MV-4-11 (cell line): ENCODE measurements around the gene UBR3.
"Not testable (repeated sequence)": the region's sequence is repeated elsewhere in the genome, so short reads cannot be mapped to it uniquely, and the experiment has no call there.

Experiments
- DNase-seq: peaks from one replicate; lab custom pipeline; 2025; lab: John Stamatoyannopoulos, UW

Gene UBR3

DNA sequence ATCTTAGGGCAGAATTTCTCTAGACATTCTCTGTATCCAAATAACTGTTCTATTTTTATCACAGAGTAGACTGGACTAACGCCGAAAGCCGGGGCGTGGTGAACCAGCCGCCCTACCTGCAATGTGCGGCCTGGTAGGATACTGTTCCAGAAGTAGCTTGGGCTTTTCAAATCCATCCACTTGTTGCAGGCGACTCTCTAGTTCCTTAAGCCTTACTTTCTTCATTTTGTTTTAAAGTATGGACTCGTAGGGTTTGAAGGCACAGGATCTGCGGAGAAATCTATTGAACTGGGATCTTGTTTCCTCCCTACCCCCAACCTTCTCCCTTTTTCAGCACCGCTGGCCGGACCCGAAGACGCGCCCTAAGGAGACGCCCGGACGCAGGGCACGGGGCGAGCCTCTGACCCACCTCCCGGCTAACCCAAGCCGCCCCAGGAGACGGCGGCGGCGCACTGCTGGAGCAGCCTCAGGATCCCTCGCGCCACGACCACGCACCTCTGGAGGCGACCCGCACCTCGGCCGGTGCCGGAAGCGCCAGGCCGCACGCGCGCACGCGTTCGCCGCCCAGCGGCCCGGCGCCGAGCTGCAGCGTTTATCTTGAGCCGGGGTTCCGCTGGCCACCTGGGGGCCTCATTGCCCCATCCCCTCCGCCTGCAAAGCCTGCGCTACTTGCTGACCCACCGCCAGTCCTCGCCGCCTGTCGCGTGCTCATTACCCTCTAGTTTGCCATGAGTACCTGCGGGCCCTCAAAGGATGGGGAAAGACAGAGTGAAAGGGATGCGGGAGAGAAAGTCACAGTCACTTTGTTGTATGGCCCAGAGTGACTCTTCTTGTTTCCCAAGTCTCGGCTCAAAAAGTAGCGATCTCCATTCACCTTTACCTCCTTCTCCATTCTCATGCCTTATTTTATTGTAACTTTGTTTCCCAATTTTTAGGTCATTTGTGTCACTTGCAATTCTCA lies 2.6 kb upstream of the UBR3 start, which contains the start of gene METTL5:
Gene METTL5 (minus strand): TSS at position 533 of the 961 bp plus-strand sequence. CDS start 308 bp downstream, at position 225.
- DNase-seq: peak; percentile 70

DNA sequence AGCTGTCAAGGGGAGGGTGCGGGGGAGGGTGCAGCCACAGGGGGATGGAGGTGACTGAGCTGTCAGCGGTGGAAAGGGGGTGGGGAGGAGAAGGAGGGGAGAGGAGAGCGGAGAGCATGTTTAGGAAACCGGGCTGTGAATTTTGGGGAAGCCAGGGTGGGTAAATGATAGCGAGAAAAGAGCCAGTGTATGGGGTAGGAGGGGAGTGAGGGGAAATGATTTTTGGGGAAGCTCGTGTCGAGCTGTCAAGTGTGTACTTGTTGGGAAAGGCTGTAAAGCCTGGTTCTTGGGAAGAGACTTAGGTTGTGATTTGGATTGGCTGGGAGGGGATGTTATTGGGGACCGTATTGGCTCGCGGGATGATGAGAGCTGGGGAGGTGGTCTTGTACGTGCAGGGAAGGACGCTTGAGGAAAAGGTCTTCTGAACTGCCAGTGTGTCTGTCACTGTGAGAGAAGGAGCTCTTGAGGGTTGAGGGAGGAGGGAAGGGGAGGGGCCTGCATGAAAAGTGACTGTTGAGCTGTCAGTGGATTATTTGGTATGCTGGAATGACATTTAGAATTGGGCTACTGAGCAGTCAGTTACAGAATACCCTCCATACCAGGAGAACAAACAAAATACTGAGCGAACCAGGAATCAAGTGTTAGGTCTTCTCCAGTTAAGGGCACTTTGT lies 1.0 kb downstream of the UBR3 start:
- peak; percentile 18 for DNase-seq

DNA sequence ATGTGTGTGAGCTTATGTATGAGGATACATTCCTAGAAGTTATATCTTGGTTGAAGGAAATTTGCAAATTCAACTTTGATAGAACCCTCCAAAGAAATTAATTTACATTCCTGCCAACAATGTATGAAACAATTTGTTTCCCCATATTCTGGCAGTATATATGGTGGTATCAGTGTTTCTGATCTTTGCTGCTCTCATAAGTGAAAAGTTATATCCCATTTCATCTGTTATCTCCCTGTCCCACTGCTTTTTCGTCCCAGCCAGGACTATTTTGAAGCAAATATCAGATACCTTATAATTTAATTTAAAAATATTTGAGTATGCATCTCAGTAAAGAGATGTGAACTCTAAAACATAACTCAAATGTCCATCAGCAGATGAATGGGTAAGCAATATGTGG lies 7.1 kb downstream of the UBR3 start:
- no peak for DNase-seq

DNA sequence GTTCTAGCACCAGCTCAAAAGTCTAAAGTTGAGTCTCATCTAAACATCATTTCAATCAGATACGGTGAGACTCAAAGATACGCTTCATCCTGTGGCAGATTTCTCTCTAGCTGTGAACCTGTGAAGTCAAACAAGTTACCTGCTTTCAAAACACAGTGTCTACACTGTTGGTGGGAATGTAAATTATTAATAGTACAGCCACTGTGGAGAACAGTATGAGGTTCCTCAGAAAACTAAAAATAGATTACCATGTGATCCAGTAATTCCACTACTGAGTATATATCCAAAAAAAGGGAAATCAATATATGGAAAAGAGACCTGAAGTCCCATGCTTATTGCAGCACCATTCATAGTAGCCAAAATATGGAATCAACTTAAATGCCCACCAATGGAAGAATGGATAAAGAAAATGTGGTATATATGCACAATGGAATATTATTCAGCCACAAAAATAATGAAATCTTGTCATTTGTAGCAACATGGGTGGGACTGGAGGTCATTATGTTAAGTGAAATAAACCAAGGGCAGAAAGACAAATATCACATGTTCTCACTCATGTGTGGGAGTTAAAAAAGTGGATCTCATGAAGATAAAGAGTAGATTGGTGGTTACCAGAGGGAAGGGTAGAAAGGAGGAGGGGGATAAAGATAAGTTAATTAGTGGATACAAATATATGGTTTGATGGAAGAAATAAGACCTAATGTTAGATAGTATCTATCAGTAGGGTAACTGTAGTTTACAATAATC lies 11.7 kb downstream of the UBR3 start:
- DNase-seq: no peak

DNA sequence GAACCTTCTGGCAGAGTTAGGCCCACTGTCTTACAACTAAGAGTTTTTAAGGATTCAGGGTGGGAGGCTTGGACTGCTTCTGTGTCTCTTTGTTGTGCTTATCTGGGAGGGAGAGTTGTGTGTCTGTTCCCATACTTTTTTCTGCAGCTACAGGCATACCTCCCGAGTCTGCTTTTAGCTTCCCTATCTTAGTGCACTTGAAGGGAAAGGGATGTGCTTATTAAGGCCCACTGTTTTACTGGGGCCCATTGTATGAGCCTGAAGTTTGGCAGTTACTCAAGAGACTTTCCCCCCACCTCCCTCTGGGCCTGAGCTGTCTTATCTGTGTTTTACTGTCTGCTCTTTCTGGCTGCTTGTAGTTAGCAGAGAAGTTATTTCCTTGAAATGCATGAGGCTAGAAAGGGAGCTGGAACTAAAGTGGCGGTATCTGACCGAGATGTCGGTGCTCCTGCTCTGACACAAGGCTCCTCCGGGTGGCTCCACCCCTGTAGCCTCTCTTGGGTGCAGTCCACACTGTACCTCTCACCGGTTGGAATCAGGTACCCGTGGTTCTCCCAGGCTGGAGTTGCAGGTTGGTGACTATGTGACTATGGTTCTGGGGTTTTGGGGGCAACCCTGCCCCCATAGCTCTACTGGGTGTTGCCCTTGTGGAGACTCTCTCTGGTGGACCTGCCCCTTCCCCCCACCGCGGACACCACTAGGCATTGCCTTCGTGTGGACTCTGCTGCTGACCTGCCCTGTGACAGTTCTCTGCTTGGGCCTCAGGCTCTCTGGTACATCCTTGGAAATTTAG lies 12.9 kb downstream of the UBR3 start:
- DNase-seq: no peak

DNA sequence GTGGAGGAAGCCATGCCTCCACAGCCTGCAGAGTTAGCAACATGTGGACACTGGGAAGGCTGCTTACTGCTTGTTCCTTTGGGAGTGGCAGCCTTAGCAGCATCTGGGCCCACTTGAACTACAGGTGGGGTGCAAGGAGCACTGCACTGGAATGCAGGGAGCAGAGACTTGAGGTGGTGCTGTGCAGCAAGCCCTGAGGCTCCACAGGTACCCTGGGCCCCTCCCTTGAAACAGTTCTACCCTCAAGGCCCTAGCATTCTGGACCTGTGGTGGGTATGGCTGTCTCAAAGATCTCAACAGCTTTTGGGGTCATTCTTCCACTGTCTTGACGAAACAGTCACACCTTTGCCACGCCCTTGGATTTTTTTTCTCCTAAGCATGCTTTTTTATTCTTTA lies 13.5 kb downstream of the UBR3 start:
- no peak for DNase-seq

DNA sequence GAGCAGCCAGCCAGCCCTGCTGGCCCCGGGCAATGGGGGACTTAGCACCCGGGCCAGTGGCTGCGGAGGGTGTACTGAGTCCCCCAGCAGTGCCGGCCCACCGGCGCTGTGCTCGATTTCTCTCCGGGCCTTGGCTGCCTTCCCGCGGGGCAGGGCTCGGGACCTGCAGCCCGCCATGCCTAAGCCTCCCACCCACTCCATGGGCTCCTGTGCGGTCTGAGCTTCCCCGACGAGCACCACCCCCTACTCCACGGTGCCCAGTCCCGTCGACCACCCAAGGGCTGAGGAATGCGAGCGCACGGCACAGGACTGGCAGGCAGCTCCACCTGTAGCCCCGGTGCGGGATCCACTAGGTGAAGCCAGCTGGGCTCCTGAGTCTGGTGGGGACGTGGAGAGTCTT lies 14.4 kb downstream of the UBR3 start:
- not testable (repeated sequence) for DNase-seq

DNA sequence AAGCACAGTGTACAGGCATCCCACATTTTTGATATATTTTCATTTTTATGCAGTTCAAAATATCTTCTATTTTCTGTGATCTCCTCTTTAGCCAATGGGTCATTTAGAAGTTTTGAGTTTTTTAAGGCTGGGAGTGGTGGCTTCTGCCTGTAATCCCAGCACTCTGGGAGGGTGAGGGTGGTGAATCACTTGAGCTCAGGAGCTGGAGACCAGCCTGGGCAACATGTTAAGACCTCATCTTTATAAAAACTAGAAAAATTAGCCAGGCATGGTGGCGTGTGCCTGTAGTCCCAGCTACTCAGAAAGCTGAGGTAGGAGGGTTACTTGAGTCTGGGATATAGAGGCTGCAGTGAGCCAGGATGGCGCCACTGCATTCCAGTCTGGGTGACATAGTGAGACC lies 17.8 kb downstream of the UBR3 start:
- DNase-seq: no peak

DNA sequence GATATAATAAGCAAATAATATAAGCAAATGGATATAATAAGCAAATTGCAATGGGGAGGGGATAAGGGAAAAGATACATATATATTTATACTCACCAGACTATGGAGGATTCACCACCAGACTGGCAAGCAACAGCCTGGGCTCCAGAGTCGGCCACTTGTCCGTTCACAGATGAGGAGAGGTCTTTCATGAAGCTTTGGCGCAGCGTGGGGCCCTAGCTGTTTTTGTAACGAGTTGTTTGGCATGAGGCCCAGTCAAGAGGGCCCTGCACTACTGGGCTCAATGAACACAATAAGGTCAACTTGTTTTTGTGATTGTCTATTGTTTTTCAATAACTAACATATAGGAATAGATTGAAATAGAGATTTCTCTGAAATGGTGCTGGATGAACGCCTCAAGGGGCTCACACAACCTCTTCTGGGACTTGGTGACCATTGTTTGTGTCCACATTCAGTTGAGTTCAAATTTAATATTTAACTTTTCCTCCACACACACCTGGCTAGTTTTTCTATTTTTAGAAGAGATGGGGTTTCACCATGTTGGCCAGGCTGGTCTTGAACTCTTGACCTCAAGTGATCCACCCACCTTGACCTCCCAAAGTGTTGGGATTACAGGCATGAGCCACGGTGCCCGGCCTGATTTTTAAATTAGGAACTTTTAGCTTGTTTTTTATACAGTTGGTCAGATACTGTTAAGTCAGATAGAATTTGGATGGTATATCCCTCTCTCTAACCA lies 21.9 kb downstream of the UBR3 start:
- not testable (repeated sequence) for DNase-seq

DNA sequence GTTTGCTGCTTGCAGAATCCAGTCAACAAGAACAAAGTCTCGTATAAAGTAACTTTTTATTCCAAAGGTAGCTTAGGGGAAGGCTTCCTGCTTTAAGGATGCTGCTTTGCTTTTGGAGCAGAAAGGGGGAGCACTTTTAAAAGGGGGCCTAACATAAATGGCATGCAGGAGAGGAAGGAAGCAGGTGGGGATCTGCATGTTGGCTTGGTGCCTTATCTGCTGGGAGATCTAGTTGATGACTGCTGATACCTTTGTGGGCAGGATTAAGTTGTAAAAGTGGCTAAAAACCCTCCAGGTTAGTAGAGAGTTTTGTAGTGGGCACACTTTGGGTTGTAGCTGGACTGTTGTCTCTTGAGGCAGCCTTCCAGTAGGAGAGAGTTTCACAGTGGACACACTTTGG lies 22.5 kb downstream of the UBR3 start:
- DNase-seq: no peak

DNA sequence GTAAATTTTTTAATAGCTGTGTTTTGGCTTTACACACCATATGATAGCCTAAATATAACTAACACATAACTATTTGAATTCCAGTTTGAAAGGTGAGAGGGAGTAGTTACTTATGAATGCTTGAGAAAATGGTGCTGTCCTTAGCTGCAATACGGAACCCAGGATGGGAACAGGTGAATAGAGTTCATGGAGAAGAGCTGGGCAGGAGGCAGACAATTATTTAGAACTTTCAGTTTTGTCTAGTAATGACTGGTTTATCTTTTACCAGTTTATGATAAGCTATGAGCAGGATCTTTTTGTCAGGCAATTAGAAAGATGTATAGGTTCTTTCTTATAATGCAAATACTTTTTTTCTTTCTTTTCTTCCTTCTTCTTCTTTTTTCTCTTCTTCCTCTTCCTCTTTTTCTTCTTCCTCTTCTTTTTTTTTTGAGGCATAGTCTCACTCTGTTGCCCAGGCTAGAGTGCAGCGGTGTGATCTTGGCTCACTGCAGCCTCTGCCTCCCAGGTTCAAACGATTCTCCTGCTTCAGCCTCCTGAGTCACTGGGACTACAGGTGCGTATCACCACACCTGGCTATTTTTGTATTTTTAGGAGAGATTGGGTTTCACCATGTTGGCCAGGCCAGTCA lies 25.9 kb downstream of the UBR3 start:
- peak; percentile 46 for DNase-seq

DNA sequence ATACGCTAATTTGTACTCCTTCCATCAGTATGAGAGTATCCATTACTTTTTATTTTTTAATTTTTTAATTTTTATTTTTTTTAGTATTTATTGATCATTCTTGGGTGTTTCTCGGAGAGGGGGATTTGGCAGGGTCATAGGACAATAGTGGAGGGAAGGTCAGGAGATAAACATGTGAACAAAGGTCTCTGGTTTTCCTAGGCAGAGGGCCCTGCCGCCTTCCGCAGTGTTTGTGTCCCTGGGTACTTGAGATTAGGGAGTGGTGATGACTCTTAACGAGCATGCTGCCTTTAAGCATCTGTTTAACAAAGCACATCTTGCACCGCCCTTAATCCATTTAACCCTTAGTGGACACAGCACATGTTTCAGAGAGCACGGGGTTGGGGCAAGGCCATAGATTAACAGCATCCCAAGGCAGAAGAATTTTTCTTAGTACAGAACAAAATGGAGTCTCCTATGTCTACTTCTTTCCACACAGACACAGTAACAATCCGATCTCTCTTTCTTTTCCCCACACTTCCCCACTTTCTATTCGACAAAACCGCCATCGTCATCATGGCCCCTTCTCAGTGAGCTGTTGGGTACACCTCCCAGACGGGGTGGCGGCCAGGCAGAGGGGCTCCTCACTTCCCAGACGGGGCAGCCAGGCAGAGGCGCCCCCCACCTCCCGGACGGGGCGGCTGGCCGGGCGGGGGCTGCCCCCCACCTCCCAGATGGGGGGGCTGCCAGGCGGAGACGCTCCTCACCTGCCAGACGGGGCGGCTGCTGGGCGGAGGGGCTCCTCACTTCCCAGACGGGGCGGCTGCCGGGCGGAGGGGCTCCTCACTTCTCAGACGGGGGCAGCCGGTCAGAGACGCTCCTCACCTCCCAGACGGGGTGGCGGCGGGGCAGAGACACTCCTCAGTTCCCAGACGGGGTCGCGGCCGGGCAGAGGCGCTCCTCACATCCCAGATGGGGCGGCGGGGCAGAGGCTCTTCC lies 28.3 kb downstream of the UBR3 start:
- DNase-seq: not testable (repeated sequence)

DNA sequence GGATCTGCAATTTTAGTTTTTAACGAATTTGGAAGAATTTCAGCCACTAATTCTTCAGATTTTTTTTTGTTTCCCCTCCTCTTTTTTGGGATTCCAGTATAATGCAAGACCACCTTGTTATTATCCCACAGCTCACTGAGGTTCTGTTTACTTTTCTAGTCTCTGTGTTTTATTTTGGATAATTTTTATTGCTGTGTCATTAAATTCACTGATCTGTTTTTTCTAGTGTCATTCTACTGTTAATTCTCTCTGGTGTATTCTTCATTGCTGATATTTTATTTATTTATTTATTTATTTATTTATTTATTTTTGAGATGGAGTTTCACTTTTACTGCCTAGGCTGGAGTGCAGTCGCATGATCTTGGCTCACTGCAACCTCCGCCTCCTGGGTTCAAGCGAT lies 32.2 kb downstream of the UBR3 start:
- DNase-seq: no peak

DNA sequence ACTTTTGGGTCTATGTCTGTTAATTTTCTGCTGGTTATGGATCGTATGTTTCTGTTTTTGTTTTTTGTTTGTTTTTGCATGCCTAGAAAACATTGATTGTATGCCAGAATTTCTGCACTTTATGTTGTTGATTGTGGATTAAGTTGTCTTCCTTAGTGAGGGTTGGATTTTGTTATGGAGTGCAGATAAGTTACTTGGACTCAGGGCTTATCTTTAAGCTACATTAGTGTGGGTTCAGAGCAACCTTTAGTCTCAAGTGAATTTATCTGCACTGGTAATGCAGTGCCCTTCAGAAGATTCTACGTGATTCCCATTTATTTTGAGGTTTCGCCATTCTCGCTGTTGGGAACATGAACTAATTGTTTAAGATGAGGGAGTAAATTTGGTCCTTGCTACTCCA lies 32.9 kb downstream of the UBR3 start:
- no peak for DNase-seq

DNA sequence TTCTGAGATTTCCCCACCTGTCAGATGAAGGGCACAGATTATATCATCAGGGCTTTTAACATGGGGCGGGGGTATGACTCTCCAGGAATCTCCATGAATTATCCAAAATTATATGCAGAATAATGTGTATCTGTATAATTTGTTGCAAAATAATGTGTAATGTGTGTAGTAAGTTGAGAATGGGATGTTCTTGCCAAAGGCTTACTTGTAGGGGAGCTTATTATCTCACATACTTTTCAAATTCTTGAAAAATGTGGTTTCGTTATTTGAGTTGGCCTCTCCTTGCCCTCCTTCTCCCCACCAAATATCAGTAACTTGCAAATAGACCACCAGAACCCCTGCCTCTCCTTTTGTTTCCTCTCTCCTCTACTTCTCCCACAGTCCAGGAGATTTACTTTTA lies 35.6 kb downstream of the UBR3 start:
- DNase-seq: no peak

DNA sequence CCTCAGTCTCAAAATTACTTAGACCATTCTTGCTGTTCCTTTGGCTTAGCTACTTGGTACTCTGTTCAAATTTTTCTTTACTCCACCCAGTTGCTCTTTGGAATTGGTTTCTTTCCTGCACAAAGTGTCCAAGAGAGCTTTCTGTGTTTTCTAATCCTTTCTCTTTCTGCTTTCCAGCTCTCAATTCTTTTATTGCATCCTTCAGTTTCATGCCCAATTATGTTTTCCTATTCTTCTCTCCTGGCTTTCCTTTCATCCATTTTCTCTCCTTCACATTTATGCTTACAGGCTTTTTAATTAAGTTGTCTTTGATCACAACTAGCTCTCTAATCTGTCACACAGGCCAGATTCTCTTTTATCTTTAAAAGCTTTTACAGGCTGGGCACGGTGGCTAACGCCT lies 38.2 kb downstream of the UBR3 start:
- DNase-seq: no peak

DNA sequence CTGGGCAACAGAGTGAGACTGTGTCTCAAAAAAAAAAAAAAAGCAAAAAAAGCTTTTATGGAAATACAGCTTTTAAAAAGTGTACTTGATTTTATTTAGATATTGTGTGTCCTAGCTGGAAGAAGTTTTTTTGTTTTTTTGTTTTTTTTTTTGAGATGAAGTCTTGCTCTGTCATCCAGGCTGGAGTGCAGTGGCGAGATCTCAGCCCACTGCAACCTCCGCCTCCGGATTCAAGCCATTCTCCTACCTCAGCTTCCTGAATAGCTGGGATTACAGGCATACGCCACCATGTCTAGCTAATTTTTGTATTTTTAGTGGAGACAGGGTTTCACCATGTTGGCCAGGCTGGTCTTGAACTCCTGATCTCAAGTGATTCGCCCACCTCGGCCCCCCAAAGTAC lies 39.0 kb downstream of the UBR3 start:
- DNase-seq: not testable (repeated sequence)

DNA sequence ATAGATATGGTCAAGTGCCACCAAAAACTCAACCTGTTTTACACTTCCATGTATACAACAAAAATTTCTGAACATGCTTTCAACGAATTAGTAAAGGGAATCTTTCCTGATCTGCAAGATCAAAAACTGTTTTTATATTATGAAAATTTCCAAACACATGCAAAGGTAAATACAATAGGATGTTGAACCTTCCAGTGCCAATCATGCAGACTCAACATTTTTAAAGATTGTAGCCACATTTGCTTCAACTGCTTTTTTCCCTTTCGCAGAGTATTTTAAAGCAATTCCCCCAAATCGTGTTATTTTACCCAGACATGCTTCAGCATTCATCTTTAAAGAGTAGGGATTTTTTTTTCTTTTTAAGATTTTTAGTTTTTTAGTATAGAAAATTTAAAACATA lies 40.3 kb downstream of the UBR3 start:
- DNase-seq: no peak

DNA sequence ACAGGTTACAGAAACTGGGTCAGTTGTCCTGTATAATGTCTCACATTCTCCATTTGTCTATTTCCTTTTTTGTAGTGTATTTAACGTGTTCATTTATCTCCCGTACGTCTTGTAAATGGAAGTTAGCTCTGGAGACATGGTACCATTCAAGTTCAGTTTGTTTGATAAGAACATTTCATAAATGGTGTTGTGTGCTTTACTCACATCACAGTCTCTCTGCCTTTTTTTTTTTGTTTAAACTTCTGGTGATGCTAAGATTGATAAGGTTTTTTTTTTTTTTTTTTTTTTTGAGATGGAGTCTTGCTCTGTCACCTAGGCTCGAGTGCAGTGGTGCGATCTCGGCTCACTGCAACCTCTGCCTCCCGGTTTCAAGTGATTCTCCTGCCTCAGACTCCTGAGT lies 41.7 kb downstream of the UBR3 start:
- no peak for DNase-seq
